Measurements from ENCODE around the gene ADAM12. TPM values are rescaled to one million over a fixed set of nuclear protein-coding genes. Genes with fewer than 3 reads are reported as not detected.

The ADAM12 gene
- polyA plus RNA-seq, 1 experiment, result 8.6 TPM

DNA sequence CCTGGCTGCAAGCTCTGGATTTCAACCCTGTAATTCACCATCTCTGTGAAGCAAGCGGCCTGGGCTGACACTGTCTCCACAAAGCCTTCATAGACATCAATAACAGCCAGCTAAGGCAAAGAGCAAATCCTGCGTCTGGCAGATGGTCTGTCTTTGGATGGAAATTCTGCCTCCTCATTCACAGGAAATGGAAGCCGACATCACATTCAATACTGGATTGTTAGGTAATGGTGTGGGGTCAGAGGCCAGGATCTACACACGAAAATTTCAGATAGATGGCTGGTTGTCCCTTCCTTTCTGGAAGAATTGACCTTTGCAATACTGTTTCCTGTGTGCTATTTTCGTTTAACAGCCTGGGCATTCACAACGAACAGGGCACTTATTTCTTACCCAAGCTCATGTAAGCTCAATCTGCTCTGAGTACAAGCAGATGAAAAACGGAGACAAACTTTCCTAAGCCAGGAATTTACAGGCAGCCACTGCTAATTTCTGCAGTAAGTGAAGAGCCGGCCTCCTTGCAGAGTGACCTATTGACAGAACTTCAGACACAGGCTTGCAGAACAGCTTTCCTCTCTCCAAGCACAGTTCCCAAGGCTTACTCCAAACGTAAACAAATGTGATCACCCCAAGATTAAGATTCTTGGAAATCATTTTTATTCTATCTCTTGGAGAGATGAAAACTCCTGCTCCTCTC is 3.1 kb upstream of the ADAM12 start:
- CTCF ChIA-PET, result interaction anchor here (0.7 to 2.1 kb wide), 4 partner anchors 112 to 1968 kb away, joined by 3 to 9 read pairs (median 4); no protein-coding TSS in a partner anchor
- POLR2A ChIA-PET, result no interaction called here
- TF ChIP-seq, protein P1, sequence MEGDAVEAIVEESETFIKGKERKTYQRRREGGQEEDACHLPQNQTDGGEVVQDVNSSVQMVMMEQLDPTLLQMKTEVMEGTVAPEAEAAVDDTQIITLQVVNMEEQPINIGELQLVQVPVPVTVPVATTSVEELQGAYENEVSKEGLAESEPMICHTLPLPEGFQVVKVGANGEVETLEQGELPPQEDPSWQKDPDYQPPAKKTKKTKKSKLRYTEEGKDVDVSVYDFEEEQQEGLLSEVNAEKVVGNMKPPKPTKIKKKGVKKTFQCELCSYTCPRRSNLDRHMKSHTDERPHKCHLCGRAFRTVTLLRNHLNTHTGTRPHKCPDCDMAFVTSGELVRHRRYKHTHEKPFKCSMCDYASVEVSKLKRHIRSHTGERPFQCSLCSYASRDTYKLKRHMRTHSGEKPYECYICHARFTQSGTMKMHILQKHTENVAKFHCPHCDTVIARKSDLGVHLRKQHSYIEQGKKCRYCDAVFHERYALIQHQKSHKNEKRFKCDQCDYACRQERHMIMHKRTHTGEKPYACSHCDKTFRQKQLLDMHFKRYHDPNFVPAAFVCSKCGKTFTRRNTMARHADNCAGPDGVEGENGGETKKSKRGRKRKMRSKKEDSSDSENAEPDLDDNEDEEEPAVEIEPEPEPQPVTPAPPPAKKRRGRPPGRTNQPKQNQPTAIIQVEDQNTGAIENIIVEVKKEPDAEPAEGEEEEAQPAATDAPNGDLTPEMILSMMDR (IDR thresholded peaks at IDR 0.05; ENCODE audit: insufficient read depth, low read depth, low read length), result no peak
- no peak for DNase-seq (ENCODE audit: low read depth)
- Histone ChIP-seq H3K36me3 (ENCODE audit: control insufficient read depth, insufficient read depth, low read length) (no peaks in the 10 kb centered on the region), H3K27me3 (ENCODE audit: control insufficient read depth, insufficient read depth, low read length) (no peaks in the 10 kb centered on the region), H3K4me3 (ENCODE audit: low read depth, low read length) (no peak overlapping the region)

DNA sequence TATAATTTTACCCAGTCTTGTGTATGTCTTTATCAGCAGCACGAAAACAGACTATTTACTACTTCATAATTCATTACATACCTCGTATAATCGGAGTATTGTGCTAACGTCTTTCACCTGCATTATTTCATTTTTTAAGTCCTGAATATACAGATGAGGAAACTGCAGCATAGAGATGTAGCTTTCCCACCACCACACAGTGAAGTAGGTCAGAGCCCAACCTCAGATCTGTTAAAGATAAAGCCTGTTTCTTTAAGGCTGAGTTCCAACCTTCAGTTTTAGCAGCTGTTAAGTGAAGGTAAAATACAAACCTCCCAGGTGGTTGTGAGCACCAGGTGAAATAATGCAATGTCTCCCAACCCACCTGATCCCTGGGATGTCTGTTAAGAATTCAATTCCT is 2.0 kb upstream of the ADAM12 start:
- POLR2A ChIA-PET, result interaction anchor here (0.6 kb wide), 1 partner anchor 24 kb away, joined by 3 read pairs; no protein-coding TSS in a partner anchor
- CTCF ChIA-PET, result interaction anchor here (0.6 to 4.4 kb wide), 6 partner anchors 13 to 408 kb away, joined by 3 to 32 read pairs (median 4); no protein-coding TSS in a partner anchor

GRCh38 chr10:126387041-126387921 is 996 bp downstream of the ADAM12 start:
- ChIA-PET CTCF (interaction anchor here (0.6 to 4.4 kb wide), 28 partner anchors 10 to 453 kb away, joined by 3 to 32 read pairs (median 4); no protein-coding TSS in a partner anchor), POLR2A (interaction anchor here (0.5 kb wide), 1 partner anchor 171 kb away, joined by 3 read pairs; no protein-coding TSS in a partner anchor)
- Histone ChIP-seq H3K36me3 (ENCODE audit: control insufficient read depth, insufficient read depth, low read length) (no peaks in the 10 kb centered on the region), H3K4me3 (ENCODE audit: low read depth, low read length) (peak overlapping the region; percentile 60), H3K27me3 (ENCODE audit: control insufficient read depth, insufficient read depth, low read length) (no peaks in the 10 kb centered on the region)
- TF ChIP-seq, protein P1 (IDR thresholded peaks at IDR 0.05; ENCODE audit: insufficient read depth, low read depth, low read length), result peak; percentile 93
- peak; percentile 35 for DNase-seq (ENCODE audit: low read depth)

More for the DNA sequence above, 2.0 kb upstream of the ADAM12 start:
- TF ChIP-seq, protein P1 (IDR thresholded peaks at IDR 0.05; ENCODE audit: insufficient read depth, low read depth, low read length), result no peak
- H3K27me3 ChIP-seq (ENCODE audit: control insufficient read depth, insufficient read depth, low read length), result no peaks in the 10 kb centered on the region
- no peak overlapping the region for H3K4me3 ChIP-seq (ENCODE audit: low read depth, low read length)
- no peak for DNase-seq (ENCODE audit: low read depth)
- no peaks in the 10 kb centered on the region for H3K36me3 ChIP-seq (ENCODE audit: control insufficient read depth, insufficient read depth, low read length)

GRCh38 chr10:126384269-126384873 is 3.9 kb downstream of the ADAM12 start:
- TF ChIP-seq, protein P1 (IDR thresholded peaks at IDR 0.05; ENCODE audit: insufficient read depth, low read depth, low read length), result no peak
- CTCF ChIA-PET, result interaction anchor here (1.0 to 2.3 kb wide), 5 partner anchors 69 to 450 kb away, joined by 3 to 10 read pairs (median 4); no protein-coding TSS in a partner anchor
- H3K4me3 ChIP-seq (ENCODE audit: low read depth, low read length), result no peak overlapping the region
- no peaks in the 10 kb centered on the region for H3K27me3 ChIP-seq (ENCODE audit: control insufficient read depth, insufficient read depth, low read length)
- POLR2A ChIA-PET, result no interaction called here
- peak; percentile 82 for DNase-seq (ENCODE audit: low read depth)
- peaks cover 2% of the 10 kb centered on the region; the same call in 1 of the 2 replicates for H3K36me3 ChIP-seq (ENCODE audit: control insufficient read depth, insufficient read depth, low read length)
